Stimulated activated CD8-positive, alpha-beta memory T cell treated with anti-CD3 and anti-CD28 coated beads, Interleukin-7, amount 100 ng/mL, for 24 hours (primary cell): Measurements from ENCODE around the gene SLC2A4RG.

ENCODE experiments used
- DNase-seq: peaks from one replicate; pipeline ENCODE4 v3.0.0-alpha.2; 2020; ENCODE audit warnings: low read depth

The SLC2A4RG gene

DNA sequence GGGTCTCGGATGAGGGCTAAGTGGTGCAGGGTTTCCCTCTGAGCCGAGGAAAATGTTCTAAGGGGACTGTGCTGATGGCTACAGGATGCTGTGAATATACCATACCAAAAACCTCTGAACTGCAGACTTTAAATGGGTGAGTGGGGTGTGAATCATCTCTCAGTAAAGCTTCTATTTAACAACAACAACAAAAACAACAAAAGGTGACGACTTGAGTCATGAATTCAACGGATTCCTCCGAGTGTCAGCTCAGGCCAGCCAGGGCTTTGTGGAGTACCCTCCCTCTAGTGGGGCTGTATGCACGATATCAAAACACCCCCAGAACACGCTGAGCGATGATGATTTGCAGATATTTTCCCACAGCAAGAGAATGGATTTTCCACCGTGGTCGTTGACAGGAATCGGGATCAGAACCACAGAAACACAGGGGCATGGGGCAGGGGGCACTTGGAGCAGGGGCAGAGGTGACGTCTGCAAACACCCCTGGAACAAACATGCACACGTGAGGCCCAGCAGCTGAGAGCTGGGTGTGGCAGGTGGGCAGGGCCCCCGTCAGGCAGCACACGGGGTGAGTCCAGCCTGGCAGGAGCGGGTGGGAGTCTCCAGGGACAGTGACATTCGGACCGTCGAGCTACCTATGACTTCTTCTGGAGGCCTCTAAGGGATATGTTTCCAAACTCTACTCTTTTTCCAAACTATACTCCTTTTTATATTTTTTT lies 38.6 kb downstream of the SLC2A4RG start:
- DNase-seq, result no peak

GRCh38 chr20:63778857-63779256 lies 39.3 kb downstream of the SLC2A4RG start:
- no peak for DNase-seq

GRCh38 chr20:63781181-63781580 lies 41.6 kb downstream of the SLC2A4RG start:
- no peak for DNase-seq

DNA sequence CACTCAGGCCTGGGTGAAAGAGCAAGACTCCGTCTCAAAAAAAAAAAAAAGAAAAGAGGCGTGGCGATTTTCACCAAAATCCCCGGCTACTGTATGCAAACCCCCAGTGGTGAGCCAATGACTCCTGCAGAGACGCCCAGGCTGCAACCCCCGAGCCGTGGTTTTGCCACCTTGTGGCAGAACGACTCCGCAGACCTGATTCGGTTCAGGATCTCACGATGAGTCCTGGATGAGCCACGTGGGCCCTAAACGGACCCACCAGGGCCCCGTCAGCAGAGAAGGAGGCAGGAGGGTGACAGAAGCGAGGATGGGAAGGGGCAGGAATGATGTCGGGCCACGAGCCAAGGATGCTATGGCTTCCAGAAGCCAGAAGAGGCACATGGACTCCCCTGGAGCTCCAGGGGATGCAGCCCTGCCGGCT lies 42.5 kb downstream of the SLC2A4RG start:
- DNase-seq, result no peak

- no peak for DNase-seq
Observed at GRCh38 chr20:63782521-63782971, 43.0 kb downstream of the SLC2A4RG start.

DNA sequence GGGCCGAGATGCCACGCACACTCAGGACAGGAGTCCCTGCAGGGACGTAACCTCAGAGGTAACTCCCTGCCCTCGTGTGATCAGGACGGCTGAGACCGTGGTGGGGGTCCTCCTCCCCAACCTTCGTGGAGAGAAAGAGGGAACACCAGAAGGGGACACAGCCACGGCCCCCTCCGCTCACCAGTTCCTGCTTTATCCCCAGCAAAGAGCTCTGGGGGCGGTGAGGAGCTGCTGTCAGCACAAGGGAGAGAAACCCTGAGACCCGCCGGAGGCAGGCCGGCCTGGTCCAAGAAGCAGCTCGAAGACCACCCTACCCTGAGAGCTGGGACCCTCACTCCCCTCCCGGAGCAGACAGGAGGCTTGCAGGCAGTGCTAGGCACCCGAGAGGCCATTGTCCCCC lies 44.4 kb downstream of the SLC2A4RG start:
- DNase-seq, result no peak

DNA sequence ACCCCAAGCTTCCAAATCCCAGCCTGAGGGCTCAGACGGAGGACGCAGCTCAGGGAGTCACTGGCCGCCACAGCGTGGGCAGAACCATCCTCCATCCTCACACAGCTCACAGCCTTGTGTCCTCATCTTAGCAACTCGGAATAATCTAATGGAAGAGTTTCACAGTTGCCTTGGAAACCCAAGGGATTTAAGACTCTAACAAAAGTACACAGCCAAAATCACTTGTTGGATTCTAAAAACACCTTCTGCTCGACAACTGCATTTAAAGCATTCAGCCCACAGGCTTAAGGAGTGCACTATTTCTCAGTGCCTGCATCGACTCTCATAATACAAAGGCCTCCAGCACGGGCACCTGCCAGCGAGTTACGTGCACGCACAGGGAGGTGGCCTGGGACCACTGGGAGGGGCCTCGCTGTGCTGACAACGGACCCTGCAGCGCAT lies 46.1 kb downstream of the SLC2A4RG start:
- no peak for DNase-seq

DNA sequence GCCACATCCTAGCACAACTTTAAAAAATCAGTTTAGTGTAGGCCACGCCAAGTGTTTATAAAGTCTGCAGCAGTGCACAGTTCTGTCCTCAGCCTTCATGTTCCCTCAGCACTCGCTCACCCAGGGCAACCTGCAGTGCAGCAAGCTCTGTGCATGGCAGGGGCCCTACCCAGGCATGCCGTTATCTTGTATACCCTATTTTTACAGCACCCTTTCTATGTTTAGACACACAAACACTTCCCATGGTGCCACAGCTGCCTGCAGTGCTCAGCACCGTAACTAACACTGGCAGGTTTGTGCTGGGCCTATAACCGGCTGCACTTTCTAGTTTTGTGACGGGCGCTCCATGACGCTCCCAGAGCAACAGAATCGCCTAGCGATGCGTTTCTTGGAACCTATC lies 47.7 kb downstream of the SLC2A4RG start:
- DNase-seq, result no peak

- DNase-seq, result no peak
Observed at GRCh38 chr20:63787749-63788148, 48.2 kb downstream of the SLC2A4RG start.

DNA sequence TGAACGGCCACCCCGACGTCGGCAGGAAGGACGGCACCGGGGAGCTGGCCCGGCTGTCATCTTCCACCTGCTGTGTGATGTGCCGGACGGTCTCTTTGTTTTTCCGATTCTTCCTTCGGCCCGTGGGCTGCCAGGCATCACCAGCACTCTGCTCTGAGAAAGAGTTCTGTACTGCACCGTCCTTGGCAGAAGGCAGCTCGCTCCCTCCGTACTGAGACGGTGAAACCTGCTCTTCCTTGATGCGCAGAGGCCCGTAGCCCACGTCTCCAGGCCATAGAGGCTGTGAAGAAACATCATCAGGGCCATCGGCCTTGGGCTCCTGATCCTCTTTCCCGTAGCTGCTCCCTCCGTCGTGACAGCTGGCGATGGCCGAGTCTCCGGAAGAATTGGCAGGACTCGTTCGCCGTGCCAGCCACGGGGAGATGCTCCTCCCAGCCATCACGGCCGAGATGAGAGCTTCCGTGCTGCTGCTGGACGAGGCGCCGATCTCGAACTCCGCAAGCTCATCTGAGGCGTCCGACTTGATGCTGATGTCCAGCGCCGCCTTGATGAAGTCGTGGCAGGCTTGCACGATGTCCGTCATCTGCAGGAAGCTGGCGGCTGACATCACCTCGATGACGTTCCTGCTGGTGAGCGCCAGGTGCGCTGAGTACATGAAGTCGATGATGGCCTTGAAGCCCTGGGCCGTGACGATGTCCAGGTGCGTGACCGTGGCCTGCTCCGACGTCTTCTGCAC lies 50.4 kb downstream of the SLC2A4RG start:
- DNase-seq, result no peak

DNA sequence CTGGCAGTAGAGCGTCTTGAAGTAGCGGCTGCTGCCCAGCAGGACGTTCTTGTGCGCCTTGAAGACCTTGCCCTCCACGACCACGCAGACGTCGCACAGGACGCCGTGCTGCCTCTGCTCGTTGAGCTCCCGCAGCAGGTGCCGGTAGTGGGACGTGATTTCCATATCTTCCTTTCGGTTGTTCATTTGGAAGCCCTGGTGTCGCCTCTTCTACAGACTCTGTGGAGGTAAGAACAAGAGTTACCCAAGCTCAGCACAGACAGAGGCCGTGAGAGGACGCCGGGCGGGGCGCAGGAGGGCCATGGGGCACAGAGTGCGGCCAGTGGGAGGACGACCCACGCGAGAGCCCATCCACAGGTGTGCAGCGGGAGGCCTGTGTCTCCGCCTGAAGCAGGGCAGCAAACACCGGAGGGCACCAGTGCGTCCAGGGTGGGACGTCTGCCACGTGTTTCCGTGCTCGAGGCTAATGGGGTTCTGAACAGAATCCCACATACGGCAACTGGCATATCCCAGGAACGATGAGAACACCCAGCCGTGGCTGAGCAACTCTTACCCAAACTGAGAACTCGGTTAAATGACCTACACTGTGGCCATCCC lies 51.1 kb downstream of the SLC2A4RG start:
- no peak for DNase-seq

DNA sequence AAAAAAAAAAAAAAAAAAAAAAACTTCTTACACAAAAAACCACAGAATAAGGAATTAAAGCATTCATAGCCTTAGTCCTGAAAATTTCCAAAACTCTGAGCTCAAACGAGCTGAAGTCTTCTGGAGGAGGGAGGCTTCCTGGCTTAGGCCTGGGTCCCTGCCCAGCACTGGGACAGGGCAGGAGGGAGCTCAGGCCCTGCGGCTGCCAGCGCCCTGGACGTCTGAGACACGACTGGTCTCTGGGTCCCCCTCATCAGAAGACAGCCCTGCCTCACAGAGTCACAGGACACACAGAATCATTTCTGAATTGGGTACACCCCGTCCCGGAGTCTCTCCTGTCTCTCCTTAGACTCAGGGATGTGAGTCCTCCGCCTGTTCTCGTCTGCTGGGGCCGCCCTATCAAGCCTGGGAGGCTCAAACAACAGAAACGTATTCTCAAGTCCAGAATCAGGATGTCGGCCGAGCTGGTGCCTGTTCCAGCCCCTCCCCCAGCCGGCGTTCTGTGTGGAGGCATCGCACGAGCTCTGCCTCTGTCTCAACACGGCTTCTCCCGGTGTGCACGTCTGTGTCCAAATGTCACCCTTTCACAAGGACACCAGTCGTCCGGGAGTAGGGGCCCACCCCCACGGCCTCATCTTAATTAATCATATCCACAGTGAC lies 52.1 kb downstream of the SLC2A4RG start:
- no peak for DNase-seq

DNA sequence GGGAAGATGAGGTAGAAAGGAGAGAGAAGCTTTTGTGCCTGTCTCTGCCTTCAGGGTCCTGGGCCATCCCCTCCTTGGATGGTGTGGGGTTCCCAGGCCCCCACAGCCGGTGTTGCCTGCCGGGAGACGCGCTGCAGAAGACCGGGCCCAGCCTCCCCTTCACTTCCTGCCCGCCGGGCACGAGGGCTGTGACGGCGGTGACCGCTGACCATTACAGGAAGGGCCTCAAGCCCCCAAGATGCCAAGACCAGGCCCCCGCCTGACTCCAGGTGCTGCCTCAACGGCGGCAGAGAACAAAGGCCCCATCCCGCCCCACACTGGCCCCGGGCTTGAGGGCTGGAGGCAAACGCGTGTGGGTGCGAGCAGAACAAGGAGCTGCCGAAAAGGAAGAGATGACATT lies 53.3 kb downstream of the SLC2A4RG start:
- no peak for DNase-seq
